GM23338 (cell line): ENCODE measurements around the gene CEACAM19. TPM values are rescaled to one million over a fixed set of nuclear protein-coding genes. Genes with fewer than 3 reads are reported as not detected.

ENCODE experiments used
- ATAC-seq: fragments of 200-7000 bp; cut with Tn5 transposase; 3 replicates; pipeline ENCODE4 v1.9.1; 2020
- DNase-seq: peaks from one replicate; pipeline ENCODE4 v3.0.0-alpha.2; 2015; ENCODE audit warnings: low spot score
- H2AFZ ChIP-seq: fragments of 200-600 bp; sonication (generic); 2 replicates; pipeline ENCODE4 v1.8.0; 2016; ENCODE audit warnings: antibody characterized with exemption, mild to moderate bottlenecking, moderate library complexity
- H3F3A ChIP-seq: fragments of 200-600 bp; sonication (generic); replicated peaks from 2 replicates; pipeline ENCODE4 v1.8.0; 2017; ENCODE audit warnings: antibody characterized with exemption, mixed run types, low read depth
- H3K27ac ChIP-seq: fragments of 200-600 bp; sonication (generic); 2 replicates; pipeline ENCODE4 v1.6.1; 2016; ENCODE audit warnings: low read depth
- H3K27me3 ChIP-seq: fragments of 200-600 bp; sonication (generic); 2 replicates; pipeline ENCODE4 v1.8.0; 2016; ENCODE audit warnings: mild to moderate bottlenecking, mixed run types, moderate library complexity; ENCODE audit not compliant: insufficient read depth
- H3K36me3 ChIP-seq: fragments of 200-600 bp; sonication (generic); 2 replicates; pipeline ENCODE4 v1.8.0; 2016; ENCODE audit warnings: mild to moderate bottlenecking; ENCODE audit not compliant: insufficient read depth
- H3K4me1 ChIP-seq: fragments of 200-600 bp; sonication (generic); 2 replicates; pipeline ENCODE4 v1.8.0; 2016; ENCODE audit warnings: mild to moderate bottlenecking, moderate library complexity; ENCODE audit not compliant: insufficient read depth
- H3K4me2 ChIP-seq: fragments of 200-600 bp; sonication (generic); 2 replicates; pipeline ENCODE4 v1.7.1; 2017; ENCODE audit warnings: mixed run types
- H3K4me3 ChIP-seq: fragments of 200-600 bp; sonication (generic); 2 replicates; pipeline ENCODE4 v1.6.1; 2016; ENCODE audit warnings: mixed run types
- H3K79me2 ChIP-seq: fragments of 200-600 bp; sonication (generic); replicated peaks from 2 replicates; pipeline ENCODE4 v1.8.0; 2017; ENCODE audit warnings: mild to moderate bottlenecking; ENCODE audit not compliant: insufficient read depth
- H3K9me2 ChIP-seq: fragments of 200-600 bp; sonication (generic); 2 replicates; pipeline ENCODE4 v1.8.0; 2017; ENCODE audit not compliant: insufficient read depth
- H4K20me1 ChIP-seq: fragments of 200-600 bp; sonication (generic); replicated peaks from 2 replicates; pipeline ENCODE4 v1.8.0; 2017; ENCODE audit warnings: mild to moderate bottlenecking; ENCODE audit not compliant: insufficient read depth
- H3K27ac Mint-ChIP-seq: 2 replicates; pipeline ENCODE4 v1.8.0; 2020; ENCODE audit warnings: inconsistent platforms, mild to moderate bottlenecking, moderate library complexity, mixed read lengths
- H3K27me3 Mint-ChIP-seq: 3 replicates; pipeline ENCODE4 v1.8.0; 2022; ENCODE audit warnings: low read depth, mild to moderate bottlenecking, moderate library complexity, mixed read lengths, inconsistent platforms; ENCODE audit not compliant: insufficient read depth, poor library complexity
- H3K36me3 Mint-ChIP-seq: 3 replicates; pipeline ENCODE4 v1.8.0; 2021; ENCODE audit warnings: low read depth, mild to moderate bottlenecking, inconsistent platforms, moderate library complexity, mixed read lengths
- H3K4me1 Mint-ChIP-seq: 3 replicates; pipeline ENCODE4 v1.8.0; 2020; ENCODE audit warnings: mild to moderate bottlenecking, inconsistent platforms, mixed read lengths
- H3K4me3 Mint-ChIP-seq: 3 replicates; pipeline ENCODE4 v1.8.0; 2021; ENCODE audit warnings: moderate library complexity, mild to moderate bottlenecking, inconsistent platforms, mixed read lengths
- H3K9me3 Mint-ChIP-seq: 3 replicates; pipeline ENCODE4 v1.8.0; 2020; ENCODE audit warnings: moderate library complexity, mild to moderate bottlenecking, inconsistent platforms, mixed read lengths
- EZH2 ChIP-seq: fragments of 200-600 bp; sonication (generic); IDR thresholded peaks from one replicate; pipeline ENCODE4 v1.8.0; 2017; ENCODE audit warnings: antibody characterized with exemption, mild to moderate bottlenecking, low read depth; ENCODE audit not compliant: unreplicated experiment
- EZH2phosphoT487 ChIP-seq: fragments of 200-600 bp; sonication (generic); IDR thresholded peaks from one replicate; pipeline ENCODE4 v1.8.1; 2018; ENCODE audit warnings: antibody characterized with exemption; ENCODE audit not compliant: unreplicated experiment
- JUNB ChIP-seq: IDR thresholded peaks from one replicate; pipeline ENCODE4 v1.6.1; 2016; ENCODE audit warnings: antibody characterized with exemption; ENCODE audit not compliant: unreplicated experiment
- NANOG ChIP-seq: IDR thresholded peaks from 2 replicates; pipeline ENCODE4 v1.6.1; 2016; ENCODE audit warnings: antibody characterized with exemption, borderline replicate concordance
- POLR2AphosphoS5 ChIP-seq: IDR thresholded peaks from 2 replicates; pipeline ENCODE4 v1.6.1; 2016; ENCODE audit warnings: antibody characterized with exemption, low read depth
- STAT1 ChIP-seq: IDR thresholded peaks from one replicate; pipeline ENCODE4 v1.6.1; 2016; ENCODE audit warnings: antibody characterized with exemption; ENCODE audit not compliant: unreplicated experiment
- ZNF114 ChIP-seq: fragments of 250-450 bp; sonication (Bioruptor Pico); IDR thresholded peaks from 2 replicates; pipeline ENCODE4 v1.5.0; 2020; ENCODE audit warnings: mild to moderate bottlenecking, moderate library complexity
- ZNF331 ChIP-seq: fragments of 250-450 bp; sonication (Bioruptor Pico); IDR thresholded peaks from 2 replicates; pipeline ENCODE4 v1.5.0; 2020; ENCODE audit warnings: low read depth, mild to moderate bottlenecking, moderate library complexity
- polyA plus RNA-seq: library from polyadenylated mRNA; unstranded; fragments of >200 nt; fragmentation: Nextera tagmentation; extraction: Ambion mirVana; gene quantifications from 2 replicates; pipeline ENCODE4 v1.2.1, GENCODE V29; 2016
- total RNA-seq: library from RNA; depleted of rRNA; stranded (reverse); fragments of >200 nt; shearing (Covaris generic); gene quantifications from 2 replicates; pipeline ENCODE4 v1.2.3, GENCODE V29; 2014
- TF ChIP-seq, protein P1 (sequence below): fragments of 250-450 bp; sonication (Bioruptor Pico); IDR thresholded peaks from 2 replicates; pipeline ENCODE4 v1.5.0; 2020; ENCODE audit warnings: mild to moderate bottlenecking, moderate library complexity
- TF ChIP-seq, protein P2 (sequence below): IDR thresholded peaks from 2 replicates; pipeline ENCODE4 v1.6.1; 2016; ENCODE audit warnings: antibody characterized with exemption
- TF ChIP-seq, protein P3 (sequence below): IDR thresholded peaks from one replicate; pipeline ENCODE4 v1.6.1; 2018; ENCODE audit warnings: antibody characterized with exemption; ENCODE audit not compliant: unreplicated experiment
- TF ChIP-seq, protein P4 (sequence below), 2 experiments: fragments of 200-600 bp in 1 of 2; sonication (generic) in 1 of 2; conservative IDR thresholded peaks; 2 replicates each; pipeline versions ENCODE4 v1.5.1 to v1.6.1; 2016 to 2017; ENCODE audit warnings: antibody characterized with exemption in 2 of 2, low read depth in 2 of 2, mild to moderate bottlenecking in 2 of 2, moderate library complexity in 1 of 2

Gene CEACAM19
- total and polyA plus RNA-seq, 2 experiments from 2014 or later, result 0.38 to 0.76 TPM

DNA sequence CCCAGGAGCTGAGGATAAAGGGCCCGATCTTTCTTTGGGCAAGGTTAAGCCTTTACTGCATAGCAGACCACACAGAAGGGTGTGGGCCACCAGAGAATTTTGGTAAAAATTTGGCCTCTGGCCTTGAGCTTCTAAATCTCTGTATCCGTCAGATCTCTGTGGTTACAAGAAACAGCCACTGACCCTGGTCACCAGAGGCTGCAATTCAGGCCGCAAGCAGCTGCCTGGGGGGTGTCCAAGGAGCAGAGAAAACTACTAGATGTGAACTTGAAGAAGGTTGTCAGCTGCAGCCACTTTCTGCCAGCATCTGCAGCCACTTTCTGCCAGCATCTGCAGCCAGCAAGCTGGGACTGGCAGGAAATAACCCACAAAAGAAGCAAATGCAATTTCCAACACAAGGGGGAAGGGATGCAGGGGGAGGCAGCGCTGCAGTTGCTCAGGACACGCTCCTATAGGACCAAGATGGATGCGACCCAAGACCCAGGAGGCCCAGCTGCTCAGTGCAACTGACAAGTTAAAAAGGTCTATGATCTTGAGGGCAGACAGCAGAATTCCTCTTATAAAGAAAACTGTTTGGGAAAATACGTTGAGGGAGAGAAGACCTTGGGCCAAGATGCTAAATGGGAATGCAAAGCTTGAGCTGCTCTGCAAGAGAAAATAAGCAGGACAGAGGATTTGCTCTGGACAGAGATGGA lies 8.4 kb upstream of the CEACAM19 start (continued):
- TF ChIP-seq, protein P1, sequence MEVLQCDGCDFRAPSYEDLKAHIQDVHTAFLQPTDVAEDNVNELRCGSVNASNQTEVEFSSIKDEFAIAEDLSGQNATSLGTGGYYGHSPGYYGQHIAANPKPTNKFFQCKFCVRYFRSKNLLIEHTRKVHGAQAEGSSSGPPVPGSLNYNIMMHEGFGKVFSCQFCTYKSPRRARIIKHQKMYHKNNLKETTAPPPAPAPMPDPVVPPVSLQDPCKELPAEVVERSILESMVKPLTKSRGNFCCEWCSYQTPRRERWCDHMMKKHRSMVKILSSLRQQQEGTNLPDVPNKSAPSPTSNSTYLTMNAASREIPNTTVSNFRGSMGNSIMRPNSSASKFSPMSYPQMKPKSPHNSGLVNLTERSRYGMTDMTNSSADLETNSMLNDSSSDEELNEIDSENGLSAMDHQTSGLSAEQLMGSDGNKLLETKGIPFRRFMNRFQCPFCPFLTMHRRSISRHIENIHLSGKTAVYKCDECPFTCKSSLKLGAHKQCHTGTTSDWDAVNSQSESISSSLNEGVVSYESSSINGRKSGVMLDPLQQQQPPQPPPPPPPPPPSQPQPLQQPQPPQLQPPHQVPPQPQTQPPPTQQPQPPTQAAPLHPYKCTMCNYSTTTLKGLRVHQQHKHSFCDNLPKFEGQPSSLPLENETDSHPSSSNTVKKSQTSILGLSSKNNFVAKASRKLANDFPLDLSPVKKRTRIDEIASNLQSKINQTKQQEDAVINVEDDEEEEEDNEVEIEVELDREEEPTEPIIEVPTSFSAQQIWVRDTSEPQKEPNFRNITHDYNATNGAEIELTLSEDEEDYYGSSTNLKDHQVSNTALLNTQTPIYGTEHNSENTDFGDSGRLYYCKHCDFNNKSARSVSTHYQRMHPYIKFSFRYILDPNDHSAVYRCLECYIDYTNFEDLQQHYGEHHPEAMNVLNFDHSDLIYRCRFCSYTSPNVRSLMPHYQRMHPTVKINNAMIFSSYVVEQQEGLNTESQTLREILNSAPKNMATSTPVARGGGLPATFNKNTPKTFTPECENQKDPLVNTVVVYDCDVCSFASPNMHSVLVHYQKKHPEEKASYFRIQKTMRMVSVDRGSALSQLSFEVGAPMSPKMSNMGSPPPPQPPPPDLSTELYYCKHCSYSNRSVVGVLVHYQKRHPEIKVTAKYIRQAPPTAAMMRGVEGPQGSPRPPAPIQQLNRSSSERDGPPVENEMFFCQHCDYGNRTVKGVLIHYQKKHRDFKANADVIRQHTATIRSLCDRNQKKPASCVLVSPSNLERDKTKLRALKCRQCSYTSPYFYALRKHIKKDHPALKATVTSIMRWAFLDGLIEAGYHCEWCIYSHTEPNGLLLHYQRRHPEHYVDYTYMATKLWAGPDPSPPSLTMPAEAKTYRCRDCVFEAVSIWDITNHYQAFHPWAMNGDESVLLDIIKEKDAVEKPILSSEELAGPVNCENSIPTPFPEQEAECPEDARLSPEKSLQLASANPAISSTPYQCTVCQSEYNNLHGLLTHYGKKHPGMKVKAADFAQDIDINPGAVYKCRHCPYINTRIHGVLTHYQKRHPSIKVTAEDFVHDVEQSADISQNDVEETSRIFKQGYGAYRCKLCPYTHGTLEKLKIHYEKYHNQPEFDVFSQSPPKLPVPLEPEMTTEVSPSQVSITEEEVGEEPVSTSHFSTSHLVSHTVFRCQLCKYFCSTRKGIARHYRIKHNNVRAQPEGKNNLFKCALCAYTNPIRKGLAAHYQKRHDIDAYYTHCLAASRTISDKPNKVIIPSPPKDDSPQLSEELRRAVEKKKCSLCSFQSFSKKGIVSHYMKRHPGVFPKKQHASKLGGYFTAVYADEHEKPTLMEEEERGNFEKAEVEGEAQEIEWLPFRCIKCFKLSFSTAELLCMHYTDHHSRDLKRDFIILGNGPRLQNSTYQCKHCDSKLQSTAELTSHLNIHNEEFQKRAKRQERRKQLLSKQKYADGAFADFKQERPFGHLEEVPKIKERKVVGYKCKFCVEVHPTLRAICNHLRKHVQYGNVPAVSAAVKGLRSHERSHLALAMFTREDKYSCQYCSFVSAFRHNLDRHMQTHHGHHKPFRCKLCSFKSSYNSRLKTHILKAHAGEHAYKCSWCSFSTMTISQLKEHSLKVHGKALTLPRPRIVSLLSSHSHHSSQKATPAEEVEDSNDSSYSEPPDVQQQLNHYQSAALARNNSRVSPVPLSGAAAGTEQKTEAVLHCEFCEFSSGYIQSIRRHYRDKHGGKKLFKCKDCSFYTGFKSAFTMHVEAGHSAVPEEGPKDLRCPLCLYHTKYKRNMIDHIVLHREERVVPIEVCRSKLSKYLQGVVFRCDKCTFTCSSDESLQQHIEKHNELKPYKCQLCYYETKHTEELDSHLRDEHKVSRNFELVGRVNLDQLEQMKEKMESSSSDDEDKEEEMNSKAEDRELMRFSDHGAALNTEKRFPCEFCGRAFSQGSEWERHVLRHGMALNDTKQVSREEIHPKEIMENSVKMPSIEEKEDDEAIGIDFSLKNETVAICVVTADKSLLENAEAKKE (CRISPR knock-in tag), result no peak
- no peak for TF ChIP-seq JUNB
- no peak for TF ChIP-seq ZNF331
- TF ChIP-seq EZH2, result no peak
- TF ChIP-seq STAT1, result no peak
- TF ChIP-seq, protein P2, sequence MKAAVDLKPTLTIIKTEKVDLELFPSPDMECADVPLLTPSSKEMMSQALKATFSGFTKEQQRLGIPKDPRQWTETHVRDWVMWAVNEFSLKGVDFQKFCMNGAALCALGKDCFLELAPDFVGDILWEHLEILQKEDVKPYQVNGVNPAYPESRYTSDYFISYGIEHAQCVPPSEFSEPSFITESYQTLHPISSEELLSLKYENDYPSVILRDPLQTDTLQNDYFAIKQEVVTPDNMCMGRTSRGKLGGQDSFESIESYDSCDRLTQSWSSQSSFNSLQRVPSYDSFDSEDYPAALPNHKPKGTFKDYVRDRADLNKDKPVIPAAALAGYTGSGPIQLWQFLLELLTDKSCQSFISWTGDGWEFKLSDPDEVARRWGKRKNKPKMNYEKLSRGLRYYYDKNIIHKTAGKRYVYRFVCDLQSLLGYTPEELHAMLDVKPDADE, result no peak

DNA sequence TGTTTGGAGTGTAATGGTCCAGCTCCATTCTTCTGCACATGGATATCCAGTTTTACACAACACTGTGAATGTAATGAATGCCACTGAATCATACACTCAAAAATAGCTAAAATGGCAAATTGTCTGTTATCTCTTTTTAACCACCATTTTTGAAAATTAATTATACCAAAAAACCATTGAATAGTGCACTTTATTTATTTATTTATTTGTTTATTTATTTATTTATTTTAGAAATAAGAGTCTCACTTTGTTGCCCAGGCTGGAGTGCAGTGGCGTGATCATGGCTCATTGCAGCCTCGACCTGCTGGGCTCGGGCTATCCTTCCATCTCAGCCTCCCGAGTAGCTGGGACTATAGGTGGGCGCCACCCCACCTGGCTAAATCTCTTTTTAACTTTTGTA lies 7.3 kb upstream of the CEACAM19 start:
- H3K4me3 Mint-ChIP-seq, result no peak overlapping the region
- no peak overlapping the region for H3K4me3 ChIP-seq
- ATAC-seq, result no peak
- H3K36me3 Mint-ChIP-seq, result peaks cover 20% of the 10 kb centered on the region
- 0 out of 2 replicates have a peak, but pooled peaks cover 3% of the 10 kb centered on the region for H4K20me1 ChIP-seq
- no peaks in the 10 kb centered on the region for H3K4me1 Mint-ChIP-seq
- H3K4me2 ChIP-seq, result no peak overlapping the region
- H3K36me3 ChIP-seq, result peaks cover 5% of the 10 kb centered on the region
- 0 out of 2 replicates have a peak, but pooled peaks cover 6% of the 10 kb centered on the region for H3K4me1 ChIP-seq
- H3K27me3 ChIP-seq, result no peaks in the 10 kb centered on the region
- 0 out of 2 replicates have a peak, but pooled peaks cover 4% of the 10 kb centered on the region for H3F3A ChIP-seq
- no peak overlapping the region for H3K27ac Mint-ChIP-seq
- no peaks in the 10 kb centered on the region; the same call in 2 of the 3 replicates for H3K9me3 Mint-ChIP-seq
- no peak overlapping the region for H2AFZ ChIP-seq
- peaks cover 7% of the 10 kb centered on the region for H3K27me3 Mint-ChIP-seq
- no peak for DNase-seq
- H3K9me2 ChIP-seq, result no peaks in the 10 kb centered on the region
- no peaks in the 10 kb centered on the region for H3K79me2 ChIP-seq
- H3K27ac ChIP-seq, result no peak overlapping the region
- TF ChIP-seq ZNF331 (no peak), NANOG (no peak), ZNF114 (CRISPR knock-in tag) (no peak), POLR2AphosphoS5 (no peak), EZH2 (no peak), EZH2phosphoT487 (no peak)
- TF ChIP-seq, protein P3, sequence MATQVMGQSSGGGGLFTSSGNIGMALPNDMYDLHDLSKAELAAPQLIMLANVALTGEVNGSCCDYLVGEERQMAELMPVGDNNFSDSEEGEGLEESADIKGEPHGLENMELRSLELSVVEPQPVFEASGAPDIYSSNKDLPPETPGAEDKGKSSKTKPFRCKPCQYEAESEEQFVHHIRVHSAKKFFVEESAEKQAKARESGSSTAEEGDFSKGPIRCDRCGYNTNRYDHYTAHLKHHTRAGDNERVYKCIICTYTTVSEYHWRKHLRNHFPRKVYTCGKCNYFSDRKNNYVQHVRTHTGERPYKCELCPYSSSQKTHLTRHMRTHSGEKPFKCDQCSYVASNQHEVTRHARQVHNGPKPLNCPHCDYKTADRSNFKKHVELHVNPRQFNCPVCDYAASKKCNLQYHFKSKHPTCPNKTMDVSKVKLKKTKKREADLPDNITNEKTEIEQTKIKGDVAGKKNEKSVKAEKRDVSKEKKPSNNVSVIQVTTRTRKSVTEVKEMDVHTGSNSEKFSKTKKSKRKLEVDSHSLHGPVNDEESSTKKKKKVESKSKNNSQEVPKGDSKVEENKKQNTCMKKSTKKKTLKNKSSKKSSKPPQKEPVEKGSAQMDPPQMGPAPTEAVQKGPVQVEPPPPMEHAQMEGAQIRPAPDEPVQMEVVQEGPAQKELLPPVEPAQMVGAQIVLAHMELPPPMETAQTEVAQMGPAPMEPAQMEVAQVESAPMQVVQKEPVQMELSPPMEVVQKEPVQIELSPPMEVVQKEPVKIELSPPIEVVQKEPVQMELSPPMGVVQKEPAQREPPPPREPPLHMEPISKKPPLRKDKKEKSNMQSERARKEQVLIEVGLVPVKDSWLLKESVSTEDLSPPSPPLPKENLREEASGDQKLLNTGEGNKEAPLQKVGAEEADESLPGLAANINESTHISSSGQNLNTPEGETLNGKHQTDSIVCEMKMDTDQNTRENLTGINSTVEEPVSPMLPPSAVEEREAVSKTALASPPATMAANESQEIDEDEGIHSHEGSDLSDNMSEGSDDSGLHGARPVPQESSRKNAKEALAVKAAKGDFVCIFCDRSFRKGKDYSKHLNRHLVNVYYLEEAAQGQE, result no peak
- TF ChIP-seq, protein P4, sequence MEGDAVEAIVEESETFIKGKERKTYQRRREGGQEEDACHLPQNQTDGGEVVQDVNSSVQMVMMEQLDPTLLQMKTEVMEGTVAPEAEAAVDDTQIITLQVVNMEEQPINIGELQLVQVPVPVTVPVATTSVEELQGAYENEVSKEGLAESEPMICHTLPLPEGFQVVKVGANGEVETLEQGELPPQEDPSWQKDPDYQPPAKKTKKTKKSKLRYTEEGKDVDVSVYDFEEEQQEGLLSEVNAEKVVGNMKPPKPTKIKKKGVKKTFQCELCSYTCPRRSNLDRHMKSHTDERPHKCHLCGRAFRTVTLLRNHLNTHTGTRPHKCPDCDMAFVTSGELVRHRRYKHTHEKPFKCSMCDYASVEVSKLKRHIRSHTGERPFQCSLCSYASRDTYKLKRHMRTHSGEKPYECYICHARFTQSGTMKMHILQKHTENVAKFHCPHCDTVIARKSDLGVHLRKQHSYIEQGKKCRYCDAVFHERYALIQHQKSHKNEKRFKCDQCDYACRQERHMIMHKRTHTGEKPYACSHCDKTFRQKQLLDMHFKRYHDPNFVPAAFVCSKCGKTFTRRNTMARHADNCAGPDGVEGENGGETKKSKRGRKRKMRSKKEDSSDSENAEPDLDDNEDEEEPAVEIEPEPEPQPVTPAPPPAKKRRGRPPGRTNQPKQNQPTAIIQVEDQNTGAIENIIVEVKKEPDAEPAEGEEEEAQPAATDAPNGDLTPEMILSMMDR (conservative IDR thresholded peaks at IDR 0.05; ENCODE audit: low read depth in 2 of 2), result no peak
